ENCODE results near the gene DDR1.
"Not testable (repeated sequence)": the region's sequence is repeated elsewhere in the genome, so short reads cannot be mapped to it uniquely, and the experiment has no call there.

Gene DDR1

DNA sequence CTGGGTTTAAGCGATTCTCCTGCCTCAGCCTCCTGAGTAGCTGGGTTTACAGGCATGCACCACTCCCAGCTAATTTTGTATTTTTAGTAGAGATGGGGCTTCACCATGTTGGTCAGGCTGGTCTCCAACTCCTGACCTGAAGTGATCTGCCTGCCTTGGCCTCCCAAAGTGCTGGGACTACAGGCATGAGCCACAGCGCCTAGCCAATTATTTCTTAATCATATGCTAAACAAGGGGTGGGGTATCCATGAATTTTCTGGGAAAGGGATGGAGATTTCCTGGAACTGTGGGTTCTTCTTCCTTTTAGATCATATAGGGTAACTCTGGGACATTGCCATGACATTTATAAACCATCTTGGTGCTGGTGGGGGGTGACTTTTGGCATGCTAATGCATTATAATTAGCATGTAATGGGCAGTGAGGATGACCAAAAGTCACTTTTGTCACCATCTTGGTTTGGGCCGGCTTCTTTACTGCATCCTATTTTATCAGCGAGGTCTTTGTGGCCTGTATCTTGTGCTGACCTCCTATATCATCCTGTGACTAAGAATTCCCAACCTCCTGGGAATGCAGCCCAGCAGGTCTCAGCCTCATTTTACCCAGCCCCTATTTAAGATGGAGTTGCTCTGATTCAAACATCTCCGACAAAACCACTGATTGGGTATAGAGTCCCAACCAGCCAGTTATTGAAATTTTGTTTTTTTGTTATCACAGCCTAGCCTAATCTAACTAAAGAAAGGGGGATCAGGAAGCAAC lies 29.9 kb upstream of the DDR1 start:
- DNase-seq = no peak

DNA sequence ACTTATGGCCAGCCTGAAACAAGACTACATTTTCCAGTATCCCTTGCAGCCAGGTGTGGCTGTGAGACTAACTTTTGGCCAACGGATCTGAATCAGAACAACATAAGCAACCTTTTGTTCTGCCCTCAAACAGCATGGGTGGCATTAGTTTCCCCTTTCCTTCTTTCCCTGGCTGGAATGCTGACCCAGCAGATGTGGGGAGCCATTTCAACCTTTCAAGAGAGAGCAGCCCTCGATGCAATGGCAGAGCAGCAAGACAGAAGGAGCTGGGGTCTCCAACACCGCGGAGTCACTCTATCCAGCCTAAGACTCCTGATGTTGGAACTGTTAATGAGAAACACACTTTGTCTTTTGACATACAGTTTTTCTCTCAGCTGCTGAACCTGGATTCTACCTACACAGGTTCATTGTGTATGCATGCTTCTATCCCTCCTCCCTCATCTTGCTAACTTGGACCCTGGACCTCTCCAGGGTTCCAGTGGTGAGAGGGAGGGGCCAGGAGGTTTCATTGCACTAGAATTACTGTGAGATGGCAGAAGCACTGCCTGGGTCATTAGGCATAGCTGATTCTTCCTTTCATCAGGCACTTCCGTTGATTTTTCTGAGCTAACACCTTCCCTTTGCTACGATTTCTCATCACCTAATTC lies 28.8 kb upstream of the DDR1 start:
- DNase-seq = no peak

DNA sequence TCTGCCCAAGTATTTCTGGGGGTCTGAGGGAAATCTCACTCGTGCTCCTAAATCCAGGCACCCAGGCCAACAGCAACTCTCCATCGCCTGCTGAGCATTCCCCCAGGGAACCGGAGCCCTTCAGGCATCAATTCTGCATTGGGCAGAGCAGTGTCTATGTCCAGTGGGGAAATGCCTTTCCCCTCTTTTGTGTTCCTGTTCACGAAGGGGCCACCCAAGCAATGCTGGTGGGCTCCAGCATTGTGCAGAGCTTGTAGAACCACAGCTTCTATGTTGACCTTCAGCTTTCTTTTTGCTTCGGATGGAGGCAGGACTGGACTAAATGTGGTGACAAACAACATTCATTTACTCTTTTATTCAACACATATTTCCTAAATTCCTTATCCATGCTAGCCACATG lies 27.2 kb upstream of the DDR1 start:
- DNase-seq = no peak

DNA sequence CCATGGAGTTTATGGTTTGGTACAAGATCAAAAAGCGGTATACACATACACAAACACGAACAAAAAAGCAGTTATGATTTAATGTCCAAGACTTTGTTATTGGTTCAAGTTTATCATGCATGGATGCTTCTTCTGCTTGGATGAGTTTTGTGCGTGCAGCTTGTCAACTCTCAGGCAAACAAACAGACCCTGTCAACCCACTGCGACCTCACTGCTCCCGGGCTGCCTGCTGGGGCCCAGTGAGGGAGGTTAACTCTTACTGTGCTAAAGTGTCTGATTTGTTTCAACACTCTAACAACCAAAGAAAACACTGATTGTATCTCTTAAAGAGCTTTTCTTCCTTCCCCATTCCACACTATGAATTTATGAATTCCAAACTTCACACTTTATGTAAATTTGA lies 26.8 kb upstream of the DDR1 start:
- DNase-seq = no peak

DNA sequence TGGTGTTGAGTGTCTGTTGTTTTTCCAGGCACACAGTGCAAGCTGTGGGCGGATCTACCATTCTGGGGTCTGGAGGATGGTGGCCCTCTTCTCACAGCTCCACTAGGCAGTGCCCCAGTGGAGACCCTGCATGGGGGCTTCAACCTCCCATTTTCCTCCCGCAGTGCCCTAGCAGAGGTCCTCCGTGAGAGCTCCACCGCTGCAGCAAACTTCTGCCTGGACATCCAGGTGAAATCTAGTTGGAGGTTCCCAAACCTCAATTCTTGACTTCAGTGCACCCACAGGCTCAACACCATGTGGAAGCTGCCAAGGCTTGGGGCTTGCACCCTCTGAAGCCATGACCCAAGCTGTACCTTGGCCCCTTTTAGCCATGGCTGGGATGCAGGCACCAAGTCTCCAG lies 24.6 kb upstream of the DDR1 start:
- not testable (repeated sequence) for DNase-seq

DNA sequence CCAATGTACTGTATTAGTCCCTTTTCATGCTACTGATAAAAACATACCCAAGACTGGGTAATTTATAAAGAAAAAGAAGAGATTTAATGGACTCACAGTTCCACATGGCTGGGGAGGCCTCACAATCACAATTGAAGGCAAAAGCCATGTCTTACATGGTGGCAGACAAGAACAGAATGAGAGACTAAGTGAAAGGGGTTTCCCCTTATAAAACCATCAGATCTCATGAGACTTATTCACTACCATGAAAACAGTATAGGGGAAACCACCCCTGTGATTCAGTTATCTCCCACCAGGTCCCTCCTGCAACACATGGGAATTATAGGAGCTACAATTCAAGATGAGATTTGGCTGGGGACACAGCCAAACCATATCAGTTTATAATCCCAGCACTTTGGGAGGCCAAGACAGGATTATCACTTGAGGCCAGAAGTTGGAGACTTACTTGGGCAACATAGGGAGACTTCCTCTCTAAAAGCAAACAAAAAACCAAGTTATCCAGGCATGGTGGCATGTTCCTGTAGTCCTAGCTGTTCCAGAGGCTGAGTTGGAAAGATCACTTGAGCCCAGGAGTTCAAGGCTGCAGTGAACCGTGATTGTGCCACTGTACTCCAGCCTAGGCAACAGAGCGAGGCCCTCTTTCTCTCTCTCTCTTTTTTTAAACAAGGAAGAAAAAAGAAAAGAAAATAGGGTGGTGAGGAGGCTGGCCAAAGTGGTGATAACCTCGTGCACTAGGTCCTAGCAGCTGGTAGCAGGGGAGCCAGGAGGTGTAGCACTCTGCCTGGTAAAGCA lies 22.9 kb upstream of the DDR1 start:
- no peak for DNase-seq

DNA sequence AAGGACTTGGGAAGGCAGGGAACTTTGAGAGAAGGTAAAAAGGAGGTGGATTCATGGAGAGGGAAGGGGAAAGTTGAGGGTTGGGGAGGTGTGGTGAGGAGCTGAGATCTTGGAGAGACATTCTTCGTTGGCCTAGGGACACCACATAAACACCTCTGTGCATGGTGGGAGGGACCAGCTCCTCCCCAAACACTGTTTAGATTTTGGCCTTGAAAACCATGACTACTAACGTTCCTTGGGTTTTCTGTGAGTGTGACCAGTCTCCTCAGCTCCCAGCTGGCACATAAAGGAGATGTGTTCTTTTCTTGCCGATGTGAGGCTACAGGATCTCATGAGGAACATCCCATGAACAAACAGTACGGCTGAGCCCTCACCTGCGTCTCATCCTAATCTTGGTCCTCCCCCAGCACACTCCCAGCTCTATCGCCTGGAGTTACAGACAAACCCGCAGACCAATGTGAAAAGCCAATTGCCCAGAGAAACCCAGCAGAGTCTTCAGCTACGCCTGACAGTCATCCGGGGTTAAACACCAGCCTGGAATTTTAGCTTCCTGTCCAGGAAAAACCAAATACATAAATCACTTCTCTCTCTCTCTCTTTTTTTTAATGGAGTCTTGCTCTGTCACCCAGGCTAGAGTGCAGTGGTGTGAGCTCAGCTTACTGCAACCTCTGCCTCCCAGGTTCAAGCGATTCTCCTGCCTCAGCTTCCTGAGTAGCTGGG lies 22.0 kb upstream of the DDR1 start:
- DNase-seq = no peak

DNA sequence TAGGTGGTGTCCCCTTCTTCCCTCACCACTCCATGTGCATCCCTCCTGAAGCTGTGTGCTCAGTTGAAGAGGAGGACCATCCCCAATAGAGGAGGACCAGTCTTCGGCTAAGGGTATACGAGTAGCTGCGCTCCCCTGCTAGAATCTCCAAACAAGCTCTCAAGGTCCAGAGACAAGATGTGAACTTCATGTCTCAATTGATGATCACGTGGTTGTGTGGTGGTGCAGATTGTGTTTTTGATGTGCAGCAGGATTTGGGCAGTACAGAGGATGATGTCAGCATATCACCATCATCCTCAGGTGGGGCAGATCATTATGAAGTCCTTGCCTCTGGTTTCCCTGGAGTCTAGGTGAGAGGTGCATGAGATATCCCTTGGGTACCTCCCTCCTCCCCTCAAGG lies 20.0 kb upstream of the DDR1 start:
- DNase-seq = no peak

DNA sequence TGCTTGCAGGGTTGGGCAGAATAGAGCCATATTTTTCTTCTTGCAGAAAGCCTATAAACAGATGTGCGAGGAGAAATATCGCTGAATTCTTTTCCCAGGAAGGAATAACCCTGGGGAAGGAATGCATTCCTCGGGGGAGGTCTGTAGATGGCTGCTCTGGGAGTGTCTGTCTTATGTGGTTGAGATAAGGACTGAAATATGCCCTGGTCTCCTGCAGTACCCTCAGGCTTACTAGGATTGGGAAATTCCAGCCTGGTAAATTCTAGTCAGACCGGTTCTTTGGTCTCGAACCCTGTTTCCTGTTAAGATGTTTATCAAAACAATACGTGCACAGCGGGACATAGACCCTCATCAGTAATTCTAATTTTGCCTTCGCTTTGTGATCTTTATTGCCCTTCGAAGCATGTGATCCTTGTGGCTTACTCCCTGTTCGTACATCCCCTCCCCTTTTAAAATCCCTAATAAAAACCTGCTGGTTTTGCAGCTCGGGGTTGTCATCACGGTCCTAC lies 15.0 kb upstream of the DDR1 start:
- DNase-seq = not testable (repeated sequence)

DNA sequence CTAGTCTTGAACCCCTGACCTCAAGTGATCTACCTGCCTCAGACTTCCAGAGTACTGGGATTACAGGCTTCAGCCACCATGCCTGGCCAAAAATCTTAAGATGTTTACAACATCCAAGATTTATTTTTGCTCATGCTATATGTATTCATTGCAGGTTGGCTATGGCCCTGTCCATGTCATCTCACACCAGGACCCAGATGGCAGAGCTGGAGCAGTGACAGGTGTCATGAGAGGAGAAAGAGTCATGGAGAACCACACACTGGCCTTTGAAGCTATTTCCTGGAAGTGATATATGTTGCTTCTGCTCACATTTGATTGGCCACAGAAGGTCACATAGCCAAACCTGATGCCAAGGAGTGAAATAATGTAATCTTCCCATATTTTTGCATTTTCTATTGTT lies 13.8 kb upstream of the DDR1 start:
- no peak for DNase-seq

DNA sequence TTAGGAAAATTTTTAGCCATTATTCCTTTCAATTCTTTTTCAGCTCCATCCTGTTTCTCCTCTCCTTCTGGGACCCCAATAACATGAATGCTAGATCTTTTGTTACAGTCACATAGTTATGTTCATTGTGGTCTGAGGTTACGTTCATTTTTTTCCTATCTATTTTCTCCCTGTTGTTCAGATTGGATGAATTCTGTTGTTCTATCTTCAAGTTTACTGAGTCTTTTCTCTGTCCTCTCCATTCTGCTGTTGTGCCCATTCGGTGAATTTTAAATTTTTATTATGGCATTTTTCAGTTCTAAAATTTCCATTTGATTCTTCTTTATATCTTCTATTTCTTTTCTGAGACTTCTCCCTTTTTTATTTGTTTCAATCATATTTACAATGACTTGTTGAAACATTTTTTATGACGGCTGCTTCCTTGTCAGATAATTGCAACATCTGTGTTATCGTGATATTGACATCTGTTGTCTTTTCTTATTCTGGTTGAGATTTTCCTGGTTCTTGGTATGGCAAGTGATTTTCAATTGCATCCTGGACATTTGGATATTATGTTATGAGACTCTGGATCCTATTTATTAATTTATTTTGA lies 12.6 kb upstream of the DDR1 start:
- DNase-seq = no peak

DNA sequence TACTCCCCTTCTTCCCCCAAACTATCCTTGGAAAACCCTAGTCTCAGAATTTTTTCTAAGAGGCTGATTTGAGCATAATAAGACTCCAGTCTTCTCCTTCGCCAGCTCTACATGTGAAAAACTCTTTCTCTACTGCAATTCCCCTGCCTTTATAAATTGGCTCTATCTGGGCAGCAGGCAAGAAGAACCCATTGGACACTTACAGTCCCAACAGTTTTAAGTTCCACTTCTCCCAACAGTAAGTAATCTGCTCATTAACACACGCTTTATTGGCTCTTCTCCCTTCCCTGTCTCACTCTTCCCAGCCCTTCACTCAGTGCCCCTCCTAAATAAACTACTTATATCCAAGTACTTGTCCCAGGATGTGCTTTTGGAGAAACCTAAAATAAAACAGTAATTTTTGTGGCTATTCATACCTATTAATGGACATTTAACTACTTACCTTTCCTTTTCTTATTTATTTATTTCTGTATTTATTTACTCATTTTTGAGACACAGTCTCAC lies 11.1 kb upstream of the DDR1 start:
- no peak for DNase-seq

DNA sequence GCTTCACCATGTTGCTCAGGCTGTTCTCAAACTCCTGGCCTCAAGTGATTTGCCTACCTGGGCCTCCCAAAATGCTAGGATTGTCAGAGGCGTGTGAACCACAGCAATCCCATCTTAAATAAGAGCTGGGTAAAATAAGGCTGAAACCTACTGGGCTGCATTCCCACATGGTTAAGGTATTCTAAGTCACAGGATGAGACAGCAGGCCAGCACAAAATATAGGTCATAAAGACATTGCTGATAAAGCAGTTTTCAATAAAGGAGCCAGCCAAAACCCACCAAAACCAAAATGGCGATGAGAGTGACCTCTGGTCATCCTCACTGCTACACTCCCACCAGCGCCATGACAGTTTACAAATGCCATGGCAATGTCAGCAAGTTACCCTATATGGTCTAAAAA lies 10.5 kb upstream of the DDR1 start:
- DNase-seq = not testable (repeated sequence)

DNA sequence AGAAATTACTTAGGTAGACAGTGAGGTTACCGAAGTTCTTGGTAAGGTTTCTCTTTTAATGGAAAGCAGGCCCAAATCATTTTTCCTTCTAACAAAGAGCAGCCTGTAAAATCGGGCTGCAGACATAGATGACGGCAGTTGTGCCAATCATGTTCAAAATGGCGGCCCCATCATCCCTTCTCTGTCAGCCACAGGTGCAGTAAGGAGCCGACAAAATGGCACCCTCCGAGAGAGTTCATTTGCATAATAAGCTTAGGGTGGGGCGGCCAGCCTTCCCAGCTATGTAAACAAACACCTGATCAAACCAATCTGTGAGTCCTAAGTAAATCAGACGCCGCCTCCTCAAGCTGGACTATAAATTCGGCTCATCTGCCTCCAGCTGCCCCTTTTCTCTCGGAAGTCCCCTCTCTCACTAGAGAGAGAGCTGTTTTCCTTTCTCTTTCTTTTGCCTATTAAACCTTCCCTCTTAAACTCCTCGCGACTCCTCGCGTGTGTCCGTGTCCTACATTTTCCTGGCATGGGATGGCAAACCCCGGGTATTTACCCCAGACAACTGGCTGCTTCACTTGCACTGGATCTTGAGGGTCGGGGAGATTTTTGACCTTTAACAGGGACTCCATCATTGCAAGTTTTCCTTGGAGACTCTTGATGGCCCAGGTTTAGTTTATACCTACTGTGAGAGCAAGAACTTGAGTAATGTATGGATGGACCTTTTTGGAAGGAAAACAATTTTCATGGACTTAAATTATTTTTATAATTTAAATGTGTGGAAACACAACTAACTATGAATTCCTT lies 8.9 kb upstream of the DDR1 start:
- no peak for DNase-seq

DNA sequence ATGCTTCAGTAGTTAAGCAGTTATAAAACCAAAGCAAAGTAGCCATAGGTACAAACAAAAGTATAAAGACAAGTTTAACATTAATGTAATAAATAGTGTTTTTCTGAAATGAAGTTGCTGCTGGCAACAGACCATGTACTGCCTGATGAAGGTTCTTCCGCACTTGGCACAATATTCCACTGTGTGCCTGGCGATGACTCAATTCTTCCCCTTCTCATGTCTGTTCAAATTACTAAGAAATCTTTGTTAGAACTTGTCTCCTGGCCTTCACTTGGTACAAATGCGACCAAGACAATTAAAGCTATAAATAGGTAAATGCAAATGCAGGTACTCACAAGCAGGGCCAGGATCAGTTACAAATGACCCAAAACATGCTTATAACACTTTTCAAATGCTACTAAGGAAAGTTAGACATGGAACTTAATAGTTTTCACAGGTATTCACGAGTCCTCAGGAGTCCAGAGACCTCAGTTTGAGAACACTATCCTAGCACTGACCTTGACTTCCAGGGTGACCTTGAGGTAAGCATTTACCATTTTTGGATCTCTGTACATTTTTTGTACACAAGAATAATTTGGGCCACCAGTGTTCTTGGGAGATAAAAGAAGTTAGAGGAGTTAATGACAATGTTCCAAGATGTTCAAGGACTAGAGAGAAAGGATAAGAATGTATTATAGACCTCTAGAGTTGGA lies 8.1 kb upstream of the DDR1 start:
- DNase-seq = no peak

DNA sequence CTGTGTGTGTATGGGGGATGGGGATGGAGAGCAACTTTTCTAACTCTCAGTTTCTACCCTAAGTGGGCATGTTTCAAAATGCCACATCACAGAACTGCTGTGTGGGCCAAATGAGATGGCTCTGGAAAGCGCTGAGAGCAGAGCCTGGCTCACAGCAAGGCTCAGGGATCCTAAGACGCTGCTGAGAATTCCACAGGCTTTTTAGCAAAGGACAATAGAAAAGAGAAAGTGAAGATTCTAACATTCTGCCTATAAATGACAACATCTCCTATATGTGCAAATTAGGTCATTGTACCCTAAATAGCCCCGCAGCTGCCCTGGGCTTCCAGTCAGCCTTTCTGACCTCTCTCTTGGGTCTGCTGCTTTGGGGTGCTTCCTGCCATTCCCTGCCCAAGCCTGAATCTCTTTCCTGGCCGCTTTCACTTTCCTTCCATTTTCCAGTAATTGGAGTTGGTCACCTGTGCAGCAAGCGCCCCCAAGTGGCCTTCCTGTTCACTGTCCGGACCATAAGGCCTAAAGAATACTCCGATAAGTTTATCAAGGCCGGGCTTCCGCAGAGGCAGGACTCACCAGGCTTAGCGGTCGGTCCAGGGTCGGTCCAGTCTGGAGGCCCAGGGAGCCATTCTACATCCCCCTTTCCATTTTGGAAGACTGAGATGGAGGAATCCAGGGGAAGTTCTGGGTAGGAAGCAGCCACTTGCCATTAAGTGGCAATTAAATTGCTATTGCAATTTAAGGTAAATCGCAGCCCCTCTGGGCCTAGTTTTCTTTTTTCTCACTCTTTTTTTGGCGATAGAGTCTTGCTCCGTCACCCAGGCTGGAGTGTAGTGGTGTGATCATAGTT lies 6.7 kb upstream of the DDR1 start:
- DNase-seq = peak; percentile 88

DNA sequence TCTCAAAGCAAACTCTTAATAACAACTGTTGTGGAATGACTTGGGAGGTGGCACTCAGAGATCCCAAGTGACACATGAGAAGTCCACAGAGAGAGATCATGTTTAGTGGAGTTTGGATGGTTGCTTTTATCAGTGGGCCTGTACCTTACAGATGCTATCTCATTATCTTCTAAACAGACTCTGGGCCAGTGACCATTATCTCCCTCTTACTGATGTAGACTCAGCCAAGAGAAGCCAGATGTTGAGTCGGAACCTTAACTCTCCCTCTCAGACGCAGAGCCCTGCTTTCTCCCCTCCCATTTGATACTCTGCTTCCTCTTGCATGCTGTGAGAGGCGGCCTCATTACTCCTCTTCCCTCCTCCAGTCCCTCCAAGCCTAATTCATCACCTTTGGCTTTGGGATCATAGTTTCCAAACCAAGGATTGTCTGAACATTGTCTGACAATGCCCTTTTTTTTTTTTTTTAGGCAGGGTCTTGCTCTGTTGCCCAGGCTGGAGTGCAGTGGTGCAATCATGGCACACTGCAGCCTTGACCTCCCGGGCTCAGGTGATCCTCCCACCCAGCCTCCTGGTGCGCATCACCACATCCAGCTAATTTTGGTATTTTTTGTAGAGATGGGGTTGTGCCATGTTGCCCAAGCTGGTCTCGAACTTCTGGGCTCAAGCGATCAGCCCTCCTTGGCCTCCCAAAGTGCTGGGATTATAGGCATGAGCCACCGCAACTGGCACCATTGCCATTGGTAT lies 4.5 kb upstream of the DDR1 start:
- no peak for DNase-seq

DNA sequence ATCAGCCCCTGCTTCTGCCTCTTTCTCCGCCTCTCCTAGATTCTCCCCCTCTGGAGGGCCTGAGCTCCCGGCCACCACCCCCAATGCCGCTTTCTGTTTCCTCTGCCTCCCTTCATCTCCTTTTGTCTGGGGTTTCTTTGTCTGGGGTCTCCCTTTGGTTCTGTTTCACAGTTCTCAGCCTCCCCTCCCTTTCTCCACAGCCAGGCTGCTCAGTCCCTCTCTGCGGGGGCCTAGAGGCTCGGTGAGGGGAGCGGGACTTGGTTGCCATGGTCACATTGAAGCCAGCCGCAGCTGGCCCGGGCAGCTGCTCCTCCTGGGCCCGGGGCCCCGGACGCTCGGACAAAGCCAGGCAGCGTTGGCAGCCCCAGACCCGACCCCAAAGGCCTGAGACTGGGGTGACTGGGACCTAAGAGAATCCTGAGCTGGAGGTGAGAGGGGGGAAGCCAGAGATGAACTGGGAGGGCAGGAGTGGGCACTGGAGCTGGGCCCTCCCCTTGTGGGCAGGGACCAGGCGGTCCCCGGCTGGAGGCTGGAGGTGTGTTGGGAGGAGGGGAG lies 3.5 kb upstream of the DDR1 start:
- DNase-seq = peak; percentile 76
